Measurements from ENCODE around the gene TOP3A.

- no peak for TF ChIP-seq CTCF (conservative IDR thresholded peaks at IDR 0.05)
- no peak for TF ChIP-seq EZH2 (IDR thresholded peaks at IDR 0.05; ENCODE audit: low read depth)
These were observed 85.0 kb downstream of the TOP3A start for GRCh38 chr17:18229771-18230170.

All from PC-9 (cell line).